GM18508 (cell line): ENCODE data around the gene NSD2.

Experiments
- ATAC-seq: cut with Tn5 transposase; IDR thresholded peaks from one replicate; pipeline ENCODE4 v1.9.1; 2021; ENCODE audit warnings: moderate number of reproducible peaks; ENCODE audit not compliant: insufficient read depth, unreplicated experiment

NSD2 gene

GRCh38 chr4:1938027-1938426 lies 66.8 kb downstream of the NSD2 start:
- no peak for ATAC-seq

GRCh38 chr4:1939664-1940509 lies 68.7 kb downstream of the NSD2 start:
- no peak for ATAC-seq

GRCh38 chr4:1940566-1940965 lies 69.4 kb downstream of the NSD2 start:
- no peak for ATAC-seq

GRCh38 chr4:1943928-1944327 lies 72.7 kb downstream of the NSD2 start:
- ATAC-seq: no peak

- no peak for ATAC-seq
Observed at GRCh38 chr4:1945124-1945895, 74.1 kb downstream of the NSD2 start.

GRCh38 chr4:1945912-1946311 lies 74.7 kb downstream of the NSD2 start:
- no peak for ATAC-seq

GRCh38 chr4:1948232-1948631 lies 77.0 kb downstream of the NSD2 start:
- ATAC-seq: no peak

- ATAC-seq: no peak
Observed at GRCh38 chr4:1948892-1949436, 77.8 kb downstream of the NSD2 start.

- ATAC-seq: no peak
Observed at GRCh38 chr4:1950369-1950768, 79.2 kb downstream of the NSD2 start.

- ATAC-seq: no peak
Observed at GRCh38 chr4:1952058-1952700, 81.0 kb downstream of the NSD2 start.

GRCh38 chr4:1952719-1953118 lies 81.5 kb downstream of the NSD2 start:
- no peak for ATAC-seq

GRCh38 chr4:1953335-1953734 lies 82.1 kb downstream of the NSD2 start:
- no peak for ATAC-seq

GRCh38 chr4:1956631-1957030 lies 85.4 kb downstream of the NSD2 start:
- ATAC-seq: no peak

- no peak for ATAC-seq
Observed at GRCh38 chr4:1958276-1959103, 87.3 kb downstream of the NSD2 start.

- no peak for ATAC-seq
Observed at GRCh38 chr4:1959104-1959384, 87.9 kb downstream of the NSD2 start.

- no peak for ATAC-seq
Observed at GRCh38 chr4:1960170-1960825, 89.1 kb downstream of the NSD2 start.

- no peak for ATAC-seq
Observed at GRCh38 chr4:1961038-1961437, 89.8 kb downstream of the NSD2 start.

GRCh38 chr4:1961563-1961962 lies 90.4 kb downstream of the NSD2 start:
- ATAC-seq: no peak

- no peak for ATAC-seq
Observed at GRCh38 chr4:1962980-1963379, 91.8 kb downstream of the NSD2 start.

- ATAC-seq: no peak
Observed at GRCh38 chr4:1964443-1964842, 93.2 kb downstream of the NSD2 start.
